ENCODE measurements around the gene ASB14.

Gene ASB14

DNA sequence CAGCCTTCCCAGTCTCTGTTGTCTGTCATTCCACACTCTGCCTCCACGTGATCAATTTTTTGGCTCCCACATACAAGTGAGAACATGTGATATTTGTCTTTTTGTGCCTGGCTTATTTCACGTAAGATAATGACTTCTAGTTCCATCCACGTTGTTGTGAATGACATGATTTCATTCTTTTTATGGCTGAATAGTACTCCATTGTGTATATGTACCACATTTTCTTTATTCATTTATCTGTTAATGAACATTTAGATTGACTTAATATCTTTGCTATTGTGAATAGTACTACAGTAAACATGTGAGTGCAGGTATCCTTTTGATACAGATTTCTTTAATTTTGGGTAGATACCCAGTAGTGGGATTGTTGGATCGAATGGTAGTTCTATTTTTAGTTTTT lies 31.4 kb downstream of the ASB14 start:
- DNase-seq (ENCODE audit: low spot score), result no peak

DNA sequence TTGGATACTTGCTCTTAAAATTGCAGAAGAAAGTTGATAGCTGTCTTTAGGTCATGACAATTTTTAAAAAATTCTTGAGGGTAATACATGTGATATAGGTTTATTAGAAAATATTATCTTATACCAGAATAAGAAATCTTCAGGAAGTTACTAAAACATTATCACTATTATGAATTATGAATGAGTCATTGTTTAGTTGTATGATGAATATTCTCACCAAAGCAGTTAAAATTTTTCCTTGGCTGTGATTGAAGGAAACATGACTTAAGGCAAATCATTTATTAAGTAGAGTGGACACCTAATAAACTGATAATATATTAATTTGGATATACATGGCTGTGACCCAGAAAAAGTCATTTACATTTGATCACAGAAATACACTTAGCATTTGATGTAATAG lies 34.8 kb downstream of the ASB14 start:
- DNase-seq (ENCODE audit: low spot score), result no peak

DNA sequence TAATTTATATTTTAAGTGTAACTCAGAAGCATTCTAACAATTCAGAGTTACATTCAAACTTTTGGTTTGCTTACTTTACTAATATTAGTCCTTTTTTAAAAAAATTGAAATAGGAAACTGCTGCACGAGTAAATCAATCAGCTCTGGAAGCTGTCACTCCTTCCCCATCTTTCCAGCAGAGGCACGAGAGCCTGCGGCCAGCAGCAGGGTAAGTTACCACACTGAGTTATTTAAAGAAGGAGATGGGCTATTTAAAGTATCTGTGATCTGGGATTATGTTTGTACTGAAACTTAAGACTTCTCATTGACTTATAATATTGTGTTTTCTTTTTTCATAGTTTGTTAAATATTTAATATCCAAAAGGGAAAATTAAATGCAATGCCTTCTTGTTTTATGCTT lies 35.6 kb downstream of the ASB14 start:
- DNase-seq (ENCODE audit: low spot score), result no peak

DNA sequence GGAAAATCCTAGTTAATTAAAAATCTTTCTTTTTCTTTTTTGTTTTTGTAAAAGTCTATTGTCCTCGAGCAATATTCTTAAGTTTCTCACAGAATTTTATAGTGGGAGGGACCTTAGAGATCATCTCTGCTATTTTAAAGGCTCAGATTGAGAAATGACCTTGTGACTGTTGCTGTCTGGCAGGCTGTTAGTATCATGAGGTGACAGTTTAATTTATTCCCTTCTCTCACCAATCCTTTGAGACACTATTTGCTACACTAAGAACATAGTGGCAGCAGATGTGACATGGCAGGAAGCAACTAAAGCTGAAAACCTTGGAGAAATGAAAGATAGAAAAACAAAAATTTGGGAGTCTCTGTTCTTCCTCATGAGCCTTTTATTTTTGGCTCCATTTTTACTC lies 40.1 kb downstream of the ASB14 start:
- no peak for DNase-seq (ENCODE audit: low spot score)

DNA sequence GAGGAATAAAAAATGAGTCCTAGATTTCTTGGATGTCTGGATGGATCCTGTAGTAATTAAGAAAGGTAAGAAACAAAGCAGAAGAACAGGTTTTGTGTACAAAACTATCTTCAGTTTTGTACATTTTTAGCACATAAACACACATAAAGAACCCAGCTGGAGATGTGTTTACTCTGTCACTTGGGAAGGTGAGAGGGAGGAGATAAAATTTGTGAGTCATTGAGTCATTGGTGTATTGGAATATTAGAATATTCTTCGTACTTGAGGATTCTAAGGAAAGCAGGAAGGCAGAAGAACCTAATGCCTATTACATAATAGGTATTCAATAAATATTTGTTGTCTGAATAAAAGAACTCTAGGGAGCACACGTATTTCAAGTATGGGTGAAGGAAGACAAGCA lies 47.5 kb downstream of the ASB14 start:
- no peak for DNase-seq (ENCODE audit: low spot score)

DNA sequence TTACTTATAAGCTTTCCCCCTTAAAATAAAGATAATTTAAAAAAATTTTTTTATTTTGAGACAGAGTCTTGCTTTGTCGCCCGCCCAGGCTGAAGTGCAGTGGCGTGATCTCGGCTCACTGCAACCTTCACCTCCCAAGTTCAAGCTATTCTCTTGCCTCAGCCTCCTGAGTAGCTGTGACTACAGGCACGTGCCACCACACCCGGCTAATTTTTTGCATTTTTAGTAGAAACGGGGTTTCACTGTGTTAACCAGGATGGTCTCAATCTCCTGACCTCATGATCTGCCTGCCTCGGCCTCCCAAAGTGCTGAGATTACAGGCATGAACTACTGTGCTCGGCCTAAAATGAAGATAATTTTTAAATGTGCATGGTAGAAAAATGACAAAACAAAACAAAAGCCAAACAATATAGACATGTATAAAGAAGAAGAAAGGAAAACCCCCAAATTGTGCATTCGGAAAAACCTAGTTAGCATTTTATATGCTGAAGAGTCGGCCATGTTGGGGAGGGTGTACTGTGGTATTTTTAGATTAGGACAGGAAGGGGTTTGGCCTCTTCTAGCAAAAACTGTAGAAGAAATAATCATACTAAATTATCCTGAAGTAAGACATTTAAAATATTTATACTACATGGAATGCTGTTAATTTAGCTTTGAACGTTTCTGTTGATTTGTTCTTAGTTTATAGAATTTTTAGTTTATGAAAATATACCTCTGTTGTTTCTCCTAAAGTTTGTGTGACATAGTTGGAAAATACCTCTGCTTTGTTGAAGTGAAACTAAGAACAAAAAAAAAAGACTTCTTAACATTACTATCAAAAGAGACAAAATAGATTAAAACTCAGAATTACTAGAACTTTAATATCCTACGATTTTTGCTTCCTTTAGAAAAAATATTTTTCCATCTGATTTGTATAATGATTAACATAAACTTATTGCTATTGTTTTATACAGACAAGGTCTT lies 57.6 kb downstream of the ASB14 start:
- no peak for DNase-seq (ENCODE audit: low spot score)

DNA sequence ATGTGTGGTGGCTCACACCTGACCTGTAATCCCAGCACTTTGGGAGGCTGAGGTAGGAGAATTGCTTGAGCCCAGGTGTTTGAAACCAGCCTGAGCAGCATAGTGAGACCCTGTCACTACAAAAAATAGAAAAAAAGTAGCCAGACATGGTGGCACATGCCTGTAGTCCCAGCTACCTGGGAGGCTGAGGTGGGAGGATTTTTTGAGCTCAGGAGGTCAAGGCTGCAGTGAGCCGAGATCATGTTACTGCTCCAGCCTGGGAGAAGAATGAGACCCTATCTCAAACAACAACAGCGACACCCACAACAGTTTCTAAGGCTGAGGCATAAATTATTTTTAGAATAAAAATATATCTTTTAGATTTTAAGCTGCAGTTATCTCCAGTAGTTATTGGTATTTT lies 58.7 kb downstream of the ASB14 start:
- DNase-seq (ENCODE audit: low spot score), result no peak

DNA sequence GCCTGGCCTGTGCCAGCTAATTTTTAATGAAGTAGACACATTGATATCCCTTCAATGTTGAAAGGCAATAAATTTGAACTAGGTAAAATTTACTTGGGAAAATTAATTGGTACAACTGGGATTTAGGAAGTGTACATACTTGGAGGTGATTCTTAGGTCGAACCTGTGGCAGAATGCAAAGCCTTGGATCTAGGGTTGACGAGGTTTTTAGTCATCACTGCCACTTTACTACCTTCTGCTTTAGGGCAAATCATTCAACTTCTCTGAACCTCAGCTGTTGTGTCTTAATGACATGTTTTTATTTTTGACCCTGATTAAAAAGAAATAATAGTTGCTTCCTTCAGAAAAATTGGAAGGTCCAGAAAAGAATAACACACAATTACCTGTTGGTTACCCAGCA lies 62.5 kb downstream of the ASB14 start:
- DNase-seq (ENCODE audit: low spot score), result no peak

DNA sequence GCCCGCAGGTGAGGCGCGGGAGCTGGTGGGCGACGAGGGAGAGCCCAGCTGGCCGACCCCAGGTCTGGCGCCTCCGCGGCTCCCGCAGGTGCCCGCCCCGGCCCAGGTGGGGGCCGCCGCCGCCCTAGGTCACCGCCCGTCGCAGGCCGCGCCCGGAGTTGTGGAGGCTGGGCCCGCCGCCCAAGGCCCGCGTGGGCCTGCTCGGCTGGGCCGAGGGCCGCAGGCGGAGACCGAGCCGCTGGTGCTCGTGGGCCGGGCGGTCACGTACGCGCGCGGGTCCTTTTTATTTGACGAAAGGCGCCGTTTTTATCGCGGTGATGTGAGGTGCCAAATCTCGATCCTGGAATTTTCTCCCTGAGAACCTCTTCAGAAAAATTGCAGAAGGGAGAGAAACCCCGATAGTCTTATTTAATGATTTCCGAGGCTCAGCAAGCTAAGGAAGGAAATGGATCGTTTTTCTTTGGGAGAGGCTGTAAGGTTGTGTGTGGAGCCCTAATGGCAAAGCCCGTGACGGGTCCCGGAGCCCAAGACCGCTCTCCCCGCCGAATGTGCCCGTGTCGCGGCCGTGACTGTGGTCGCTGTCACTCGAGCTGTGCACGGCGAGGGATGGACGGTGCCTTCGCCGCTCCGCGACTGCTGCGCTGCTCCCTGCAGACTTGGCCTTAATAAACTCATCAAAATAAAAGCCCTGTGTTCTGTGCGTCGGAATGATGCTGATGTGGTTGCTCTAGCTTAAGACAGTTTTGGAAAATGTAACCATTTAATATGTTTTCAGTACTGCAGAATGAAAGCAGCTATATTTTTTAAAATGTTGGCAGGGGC lies 64.3 kb downstream of the ASB14 start:
- peak; percentile 66 for DNase-seq (ENCODE audit: low spot score)

DNA sequence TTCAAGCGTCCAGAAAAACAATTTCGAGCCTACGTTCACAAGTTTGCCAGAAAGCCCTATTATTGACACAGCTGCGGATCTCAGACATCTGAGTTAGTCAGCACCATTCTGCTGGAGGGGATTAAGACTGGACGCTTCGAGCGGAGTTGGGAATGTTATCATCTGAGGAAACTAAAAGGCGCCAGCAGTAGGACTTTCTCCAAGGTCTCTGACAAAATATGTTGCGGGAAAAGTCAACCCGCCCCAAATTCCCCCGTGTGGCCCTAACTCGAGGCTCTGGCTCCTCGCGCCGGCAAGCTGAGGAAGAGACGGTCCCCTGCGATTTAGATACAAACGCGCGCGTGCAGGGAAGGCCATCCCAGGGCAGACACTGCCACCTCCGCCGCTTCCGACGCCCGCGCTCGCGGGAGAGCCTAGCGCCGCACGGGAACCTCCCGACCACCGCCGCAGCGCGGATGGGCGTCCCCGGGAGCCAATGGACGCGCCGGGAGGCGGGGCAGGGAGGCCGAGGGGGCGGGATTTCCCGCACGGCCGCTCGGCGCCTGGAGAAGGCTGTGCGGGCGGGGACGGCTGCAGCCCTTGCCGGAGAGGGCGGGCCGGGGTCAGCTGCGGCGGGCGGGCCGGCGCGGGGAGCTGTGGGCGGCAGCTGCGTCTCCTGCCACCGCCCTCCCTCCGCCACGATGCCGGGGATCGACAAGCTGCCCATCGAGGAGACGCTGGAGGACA lies 65.1 kb downstream of the ASB14 start, which contains the start of gene APPL1:
Gene APPL1, plus strand, starts transcription at position 526 of the 726 bp plus-strand sequence. Its CDS starts 155 bp downstream, at position 681.
- peak; percentile 99 for DNase-seq (ENCODE audit: low spot score)

DNA sequence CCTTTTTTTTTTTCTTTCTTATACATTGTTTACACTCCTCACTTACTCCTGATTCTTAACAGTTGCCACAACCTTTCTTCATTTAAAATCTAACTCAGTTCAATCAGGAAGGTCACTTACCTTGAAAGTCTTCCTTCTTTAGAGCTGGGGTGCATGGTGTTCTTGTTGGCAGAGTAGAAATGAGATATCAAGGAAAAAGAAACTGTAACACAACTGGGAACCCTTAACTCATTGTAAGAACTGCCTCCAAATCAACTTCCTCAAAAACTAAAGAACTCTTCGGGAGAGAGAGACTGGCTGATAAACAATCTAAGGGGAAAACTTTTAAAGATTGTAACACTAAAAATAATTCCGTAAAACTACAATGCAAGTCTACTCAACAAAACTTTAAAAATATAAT lies 66.3 kb downstream of the ASB14 start:
- no peak for DNase-seq (ENCODE audit: low spot score)

DNA sequence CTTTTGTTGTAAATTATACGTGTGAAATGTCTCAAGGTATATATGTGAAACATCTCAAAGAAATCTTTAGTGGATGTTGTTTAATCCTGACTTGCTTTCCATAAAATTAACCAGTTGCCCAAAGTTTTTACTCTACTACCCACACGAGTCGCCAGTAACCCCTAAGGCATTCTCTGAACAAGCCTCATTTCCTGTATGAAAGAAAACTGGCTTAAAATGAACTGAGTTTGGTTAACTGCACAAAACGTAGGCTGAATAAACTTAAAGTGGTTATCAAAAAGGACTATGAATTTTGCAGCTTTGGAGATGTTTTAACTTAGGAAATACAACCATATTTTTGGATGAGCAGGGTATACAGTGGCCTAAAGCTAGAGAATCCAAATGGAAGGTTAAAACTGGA lies 67.6 kb downstream of the ASB14 start:
- no peak for DNase-seq (ENCODE audit: low spot score)

DNA sequence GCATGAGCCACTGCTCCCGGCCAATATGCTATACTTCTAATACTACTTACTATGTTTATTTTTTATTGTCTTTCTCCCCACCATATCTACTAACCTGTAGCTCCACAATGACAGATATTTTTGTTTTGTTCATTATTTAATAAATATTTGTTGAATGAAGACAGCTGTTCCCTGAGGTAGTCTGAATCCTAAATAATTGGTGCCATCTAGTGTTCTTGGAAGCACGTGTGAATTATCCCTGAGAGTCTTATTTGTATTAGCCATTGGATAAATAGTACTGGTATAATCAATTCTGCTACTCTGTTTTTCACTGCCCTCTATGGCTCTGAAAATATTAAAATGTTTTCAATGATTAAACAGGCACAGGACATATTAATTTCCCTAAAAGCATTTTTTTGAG lies 70.6 kb downstream of the ASB14 start:
- DNase-seq (ENCODE audit: low spot score), result peak; percentile 31
